Parietal lobe (tissue), 2 donors: ENCODE data around the gene LGSN. TPM values are rescaled to one million over a fixed set of nuclear protein-coding genes. Genes with fewer than 3 reads are reported as not detected.

ENCODE experiments used
- small RNA-seq: library from RNA; depleted of rRNA; stranded (forward); fragments of <200 nt; gene quantifications from one replicate; pipeline ENCODE3, GENCODE V24; 2014; ENCODE audit warnings: low replicate concordance
- total RNA-seq: library from RNA; depleted of rRNA; stranded (reverse); fragments of >200 nt; gene quantifications from one replicate; pipeline ENCODE4 v1.2.3, GENCODE V29; 2014

LGSN gene, protein sequence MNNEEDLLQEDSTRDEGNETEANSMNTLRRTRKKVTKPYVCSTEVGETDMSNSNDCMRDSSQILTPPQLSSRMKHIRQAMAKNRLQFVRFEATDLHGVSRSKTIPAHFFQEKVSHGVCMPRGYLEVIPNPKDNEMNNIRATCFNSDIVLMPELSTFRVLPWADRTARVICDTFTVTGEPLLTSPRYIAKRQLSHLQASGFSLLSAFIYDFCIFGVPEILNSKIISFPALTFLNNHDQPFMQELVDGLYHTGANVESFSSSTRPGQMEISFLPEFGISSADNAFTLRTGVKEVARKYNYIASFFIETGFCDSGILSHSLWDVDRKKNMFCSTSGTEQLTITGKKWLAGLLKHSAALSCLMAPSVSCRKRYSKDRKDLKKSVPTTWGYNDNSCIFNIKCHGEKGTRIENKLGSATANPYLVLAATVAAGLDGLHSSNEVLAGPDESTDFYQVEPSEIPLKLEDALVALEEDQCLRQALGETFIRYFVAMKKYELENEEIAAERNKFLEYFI
- total RNA-seq: 0.63 TPM

GRCh38 chr6:63319939-63320338 is at the start of gene LGSN:
Gene LGSN, minus strand, starts transcription at chr6:63319983. Its CDS starts 40 bp downstream, at chr6:63319943.

Small RNAs within 50 kb of the gene (small RNA-seq; reads per million reads assigned to genes)
- gene SPTLC1P3: not detected

Other genes starting within 250 kb of the LGSN start
- 0.94 TPM for gene FKBP1C, start 108.5 kb downstream of the LGSN start, total RNA-seq